SHP77 treated with DMSO at 0.1 percent for 48 hours (cell line): ENCODE measurements around the gene PXDC1.
"Not testable (repeated sequence)": the region's sequence is repeated elsewhere in the genome, so short reads cannot be mapped to it uniquely, and the experiment has no call there.

Experiments
- DNase-seq: peaks from one replicate; lab custom pipeline; 2025; lab: John Stamatoyannopoulos, UW

Gene PXDC1

DNA sequence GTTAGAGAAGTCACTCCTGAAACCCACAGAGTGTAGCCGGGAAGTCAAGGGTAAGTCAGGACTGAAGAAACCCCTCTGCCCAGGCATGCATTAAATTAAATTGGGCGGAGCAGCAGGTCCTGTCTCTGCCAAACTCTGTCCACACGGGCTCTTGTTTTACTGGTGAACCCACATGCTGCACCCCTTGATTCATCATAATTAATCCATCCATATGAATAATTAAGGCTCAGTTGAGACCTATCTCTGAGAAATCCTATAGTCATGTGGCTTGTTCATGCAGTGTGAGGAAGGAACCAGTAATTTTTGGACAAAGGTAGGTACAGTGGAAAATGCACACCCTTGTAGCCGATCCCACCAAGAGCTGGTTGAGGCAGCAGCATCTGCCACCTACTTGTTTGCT lies 43.0 kb downstream of the PXDC1 start:
- DNase-seq, result no peak

DNA sequence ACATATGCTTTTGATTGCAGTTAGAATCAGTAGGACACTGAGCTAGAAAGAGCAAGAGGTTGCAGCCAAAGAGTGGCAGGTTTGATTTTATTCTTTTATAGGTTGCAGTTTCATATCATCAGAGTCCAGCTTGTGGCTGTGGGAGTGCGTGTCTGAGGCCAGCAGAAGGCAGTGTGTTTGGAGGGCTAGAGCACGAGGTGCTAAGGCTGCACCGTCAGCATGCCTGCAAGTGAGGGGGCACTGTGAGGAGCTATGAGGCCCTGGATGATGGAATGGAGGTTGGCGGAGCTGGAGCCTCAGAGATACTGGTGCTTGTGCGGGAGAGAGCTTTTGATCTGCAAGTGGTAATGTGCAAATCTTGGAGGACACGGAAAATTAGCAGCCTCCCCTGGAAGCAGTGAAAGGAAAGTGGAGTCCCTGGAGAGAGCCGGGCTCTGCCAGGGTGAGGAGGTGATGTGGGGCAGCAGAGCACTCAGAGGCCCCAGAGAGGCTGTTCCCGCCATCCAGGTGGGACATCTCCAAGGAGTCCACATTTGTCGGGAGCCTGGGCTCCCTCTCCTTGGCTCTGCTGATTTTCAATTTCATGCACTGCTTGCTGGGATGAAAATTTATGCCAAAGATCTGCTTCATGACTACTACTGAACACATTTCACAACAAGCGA lies 43.6 kb downstream of the PXDC1 start:
- DNase-seq, result no peak

DNA sequence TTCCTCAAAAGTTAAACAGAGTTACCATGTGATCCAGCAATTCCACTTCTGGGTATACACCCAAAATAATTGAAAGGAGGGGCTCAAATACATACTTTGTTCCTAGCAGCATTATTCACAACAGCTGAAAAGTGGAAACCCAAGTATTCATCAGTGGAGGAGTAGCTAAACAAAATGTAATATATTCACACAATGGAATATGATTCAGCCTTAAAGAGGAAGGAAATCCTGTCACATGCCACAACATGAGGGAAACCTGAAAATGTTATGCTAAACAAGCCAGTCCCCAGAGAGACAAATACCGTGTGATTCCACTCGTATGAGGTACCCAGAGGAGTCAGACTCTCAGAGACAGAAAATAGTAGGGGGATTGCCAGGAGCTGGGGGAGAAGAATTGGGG lies 44.5 kb downstream of the PXDC1 start:
- DNase-seq, result no peak

DNA sequence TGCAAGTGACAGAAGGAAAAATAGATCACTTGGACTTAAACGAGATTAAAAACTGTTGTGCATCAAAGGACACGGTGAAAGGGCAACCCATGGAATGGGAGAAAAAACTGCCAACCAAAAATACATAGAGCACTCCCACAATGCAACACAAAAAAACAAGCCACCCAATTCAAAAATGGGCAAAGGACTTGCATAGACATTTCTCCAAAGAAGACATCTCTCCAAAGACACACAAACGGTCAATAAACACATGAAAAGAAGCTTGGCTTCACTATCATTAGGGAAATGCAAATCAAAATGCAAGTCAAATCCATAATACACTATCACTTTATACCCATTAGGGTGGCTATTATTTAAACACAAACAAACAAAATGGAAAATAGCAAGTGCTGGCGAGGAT lies 45.0 kb downstream of the PXDC1 start:
- no peak for DNase-seq

GRCh38 chr6:3701631-3702030 lies 49.9 kb downstream of the PXDC1 start:
- DNase-seq, result no peak

DNA sequence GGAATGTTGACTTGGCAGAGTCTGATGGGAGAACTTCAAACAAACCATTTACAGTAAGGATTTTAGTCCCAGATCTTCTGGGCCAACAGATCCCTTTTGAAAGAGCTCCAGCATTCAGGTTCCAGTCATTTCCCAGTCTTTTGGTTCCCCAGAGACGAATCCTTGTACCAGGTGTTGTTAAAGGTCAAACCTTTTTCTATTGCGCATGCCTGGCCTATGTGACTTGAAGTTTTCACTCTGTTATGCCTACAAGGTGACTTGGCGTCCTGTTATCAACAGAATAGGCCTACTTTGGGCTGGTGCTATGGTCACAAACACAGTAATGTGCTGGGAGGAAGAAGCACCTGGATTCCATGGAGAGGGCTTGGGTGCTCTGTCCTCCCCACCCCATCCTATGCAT lies 52.3 kb downstream of the PXDC1 start:
- no peak for DNase-seq

GRCh38 chr6:3698021-3698420 lies 53.5 kb downstream of the PXDC1 start:
- DNase-seq, result no peak

DNA sequence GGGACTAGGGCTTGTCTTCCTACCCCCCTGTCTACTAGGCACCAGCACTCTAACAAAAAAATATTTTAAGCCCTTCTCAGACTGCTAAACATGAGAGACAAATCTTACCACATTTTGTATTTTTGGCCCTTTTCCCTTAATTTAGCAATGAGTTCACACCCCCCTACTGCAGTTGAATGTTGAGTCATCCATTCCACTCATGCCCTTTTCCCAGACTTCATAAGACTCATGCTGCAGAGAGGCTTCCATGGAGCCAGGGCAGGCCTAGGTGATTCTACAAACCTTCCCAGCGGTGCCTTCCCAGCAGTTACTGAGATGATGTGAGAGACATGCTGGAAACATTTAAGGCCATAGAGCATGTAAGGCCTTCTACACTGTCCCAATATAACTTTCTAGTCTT lies 53.9 kb downstream of the PXDC1 start:
- DNase-seq, result no peak

DNA sequence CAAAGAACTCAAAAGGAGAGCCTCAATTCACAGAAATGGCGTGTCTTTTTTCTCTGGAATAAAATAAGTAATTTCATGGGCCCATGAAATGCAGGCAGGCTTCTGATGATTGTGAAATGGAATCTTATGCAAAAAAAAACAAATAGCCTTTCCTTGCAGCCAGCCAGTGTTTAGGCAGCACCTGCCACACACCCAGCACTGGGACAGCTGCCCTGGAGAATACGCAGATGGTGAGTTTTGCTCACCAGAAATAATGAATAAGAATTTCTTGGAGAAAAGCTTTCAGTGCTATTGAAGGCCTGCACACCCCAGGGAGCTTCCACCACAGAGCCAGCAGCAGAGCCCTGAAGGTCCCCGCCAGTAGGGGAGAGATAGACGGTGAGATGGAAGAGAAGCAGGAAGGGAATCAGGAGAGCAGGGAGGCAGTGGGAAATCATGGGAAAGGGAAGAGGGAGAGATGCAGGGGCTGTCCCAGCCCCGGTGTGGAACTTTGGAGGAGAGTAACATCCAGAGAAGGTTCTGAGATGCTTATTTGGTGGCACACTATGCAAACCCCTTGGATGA lies 54.9 kb downstream of the PXDC1 start:
- DNase-seq, result no peak

DNA sequence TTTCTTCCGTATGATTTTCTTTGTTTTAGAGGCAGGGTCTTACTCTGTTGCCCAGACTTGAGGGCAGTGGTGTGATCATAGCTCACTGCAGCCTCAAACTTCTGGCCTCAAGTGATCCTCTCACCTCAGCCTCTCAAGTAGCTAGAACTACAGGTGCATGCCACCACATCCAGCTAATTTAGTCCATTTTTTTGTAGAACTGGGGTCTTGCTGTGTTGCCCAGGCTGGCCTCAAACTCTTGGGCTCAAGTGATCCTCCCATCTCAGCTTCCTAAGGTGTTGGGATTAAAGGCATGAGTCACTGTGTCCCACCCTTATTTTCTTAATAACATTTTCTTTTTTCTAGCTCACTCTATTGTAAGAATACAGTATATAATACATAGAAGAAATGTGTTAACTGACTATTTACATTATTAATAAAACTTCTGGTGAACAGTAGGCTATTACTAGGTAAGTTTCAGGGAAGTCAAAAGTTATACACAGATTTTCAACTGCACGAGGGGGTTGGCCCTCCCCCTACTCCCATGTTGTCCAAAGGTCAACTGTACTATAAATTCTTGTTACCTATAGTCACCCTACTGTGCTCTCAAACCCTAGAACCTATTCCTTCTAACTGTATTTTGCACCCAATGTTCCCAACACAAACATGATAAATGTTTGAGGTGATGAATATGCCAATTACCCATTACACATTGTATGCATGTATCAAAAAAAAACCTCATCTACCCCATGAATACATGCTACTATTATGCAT lies 56.3 kb downstream of the PXDC1 start:
- no peak for DNase-seq

DNA sequence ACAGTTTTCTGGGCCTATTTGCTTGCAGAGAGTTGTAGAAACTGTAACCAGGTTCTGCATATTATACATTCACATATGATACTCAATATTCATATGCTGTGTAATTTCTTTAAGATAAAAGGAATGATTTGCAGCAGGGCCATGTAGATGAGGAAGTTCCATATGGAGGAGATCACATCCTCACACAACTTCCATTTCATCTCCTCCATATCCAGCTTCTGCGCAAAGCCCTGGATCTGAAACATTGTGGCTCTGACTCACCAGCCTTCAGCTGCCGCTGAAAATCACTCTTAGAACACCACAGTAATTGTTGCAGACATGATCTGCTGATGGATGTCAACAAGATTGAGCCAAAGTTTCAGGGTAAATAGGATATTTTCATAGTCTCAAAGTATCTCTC lies 57.7 kb downstream of the PXDC1 start:
- DNase-seq, result no peak

DNA sequence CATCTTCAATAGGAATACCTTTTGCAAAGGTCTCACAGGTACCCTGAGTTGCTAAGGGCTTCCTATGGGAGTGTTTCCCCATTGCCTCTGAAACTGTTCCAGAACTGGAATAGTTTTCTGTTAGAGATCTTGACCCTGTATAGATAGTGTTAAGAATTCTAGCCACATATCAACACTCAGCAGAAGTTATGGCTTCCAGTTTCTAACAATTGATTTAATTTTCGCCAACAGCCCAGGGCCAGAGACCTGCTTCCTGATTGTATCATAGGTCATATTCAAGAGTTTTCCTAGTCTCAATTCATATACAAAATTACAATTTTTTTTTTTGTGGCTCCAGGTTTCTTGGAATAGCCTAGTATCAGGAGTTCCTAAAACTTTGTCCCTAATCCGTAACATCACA lies 61.0 kb downstream of the PXDC1 start:
- no peak for DNase-seq

DNA sequence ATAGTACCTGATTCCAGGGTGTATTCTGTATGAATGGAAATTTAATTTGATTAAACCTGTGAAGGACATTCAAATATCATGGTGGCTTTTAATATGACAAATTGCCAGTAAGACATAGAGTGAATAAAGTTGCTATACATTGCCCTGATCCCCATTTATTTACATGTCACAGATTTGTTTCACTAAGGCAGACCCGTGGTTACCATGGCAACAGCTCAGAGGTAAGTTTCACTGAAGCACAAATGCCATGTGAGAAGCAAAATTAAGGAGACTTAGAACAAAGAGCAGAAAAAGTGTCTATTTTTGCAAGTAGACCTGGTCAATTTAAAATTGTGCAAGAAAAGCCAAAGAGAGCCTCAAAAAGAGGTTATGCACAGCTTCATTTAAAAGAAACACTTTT lies 63.7 kb downstream of the PXDC1 start:
- DNase-seq, result no peak

DNA sequence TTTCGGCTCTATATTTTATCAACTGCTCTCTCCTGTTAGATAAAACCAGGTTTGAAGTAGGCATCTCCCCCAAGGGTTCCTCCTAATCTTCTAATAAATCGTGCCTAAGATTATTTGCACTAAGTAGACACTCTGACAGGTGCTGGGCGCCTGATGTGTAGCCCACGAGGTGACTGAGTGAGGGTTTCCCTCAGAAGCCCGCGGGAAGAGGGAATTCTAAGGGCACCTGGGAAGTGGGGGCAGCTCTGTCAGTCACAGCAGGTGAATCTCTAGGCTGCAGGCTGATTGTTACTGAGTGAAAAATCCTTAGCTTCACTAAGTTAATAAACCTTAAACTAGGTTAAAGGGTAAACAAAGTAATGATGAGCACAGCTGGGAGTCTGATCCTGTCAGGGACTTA lies 68.2 kb downstream of the PXDC1 start:
- no peak for DNase-seq

DNA sequence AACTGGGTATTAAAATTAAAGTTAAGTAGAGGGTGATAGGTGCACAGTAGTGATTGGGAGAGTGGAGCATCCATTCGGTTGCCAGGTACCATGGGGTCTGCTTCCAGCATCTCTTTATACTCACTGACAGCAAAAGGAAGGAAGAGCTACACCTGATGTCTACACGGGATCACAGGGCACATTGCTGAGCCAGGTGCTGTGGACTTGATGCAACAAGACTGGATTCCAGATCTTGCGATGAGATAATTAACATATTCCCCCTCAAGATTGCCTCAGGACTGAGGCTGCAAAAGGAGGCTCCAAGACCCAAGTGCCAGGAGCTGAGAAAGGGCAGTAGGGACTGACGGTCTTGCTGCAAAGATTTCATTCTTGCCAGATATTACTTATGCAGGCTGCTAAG lies 72.6 kb downstream of the PXDC1 start:
- no peak for DNase-seq

GRCh38 chr6:3677751-3678150 lies 73.8 kb downstream of the PXDC1 start:
- not testable (repeated sequence) for DNase-seq

- DNase-seq, result not testable (repeated sequence)
These were observed 74.2 kb downstream of the PXDC1 start for GRCh38 chr6:3677351-3677750.
